UCSD-AML1 (cell line): ENCODE measurements around the gene GNB5.

Source experiments
- DNase-seq: peaks from one replicate; lab custom pipeline; 2025; ENCODE audit not compliant: unreplicated experiment; lab: John Stamatoyannopoulos, UW

The GNB5 gene

GRCh38 chr15:52069559-52069958 is 121.6 kb downstream of the GNB5 start:
- DNase-seq = no peak

GRCh38 chr15:52068004-52068615 is 123.1 kb downstream of the GNB5 start:
- no peak for DNase-seq

GRCh38 chr15:52067545-52067926 is 123.7 kb downstream of the GNB5 start:
- no peak for DNase-seq

- no peak for DNase-seq
These were observed 124.2 kb downstream of the GNB5 start for GRCh38 chr15:52066842-52067544.
